HG03103 (cell line): ENCODE measurements around the gene MTCL3.
A peak's percentile ranks its signal among the peaks of the same experiment; 100 is the strongest.

ENCODE experiments used
- ATAC-seq: cut with Tn5 transposase; IDR thresholded peaks from one replicate; pipeline ENCODE4 v1.9.1; 2021; ENCODE audit warnings: low read depth; ENCODE audit not compliant: unreplicated experiment

MTCL3 gene

DNA sequence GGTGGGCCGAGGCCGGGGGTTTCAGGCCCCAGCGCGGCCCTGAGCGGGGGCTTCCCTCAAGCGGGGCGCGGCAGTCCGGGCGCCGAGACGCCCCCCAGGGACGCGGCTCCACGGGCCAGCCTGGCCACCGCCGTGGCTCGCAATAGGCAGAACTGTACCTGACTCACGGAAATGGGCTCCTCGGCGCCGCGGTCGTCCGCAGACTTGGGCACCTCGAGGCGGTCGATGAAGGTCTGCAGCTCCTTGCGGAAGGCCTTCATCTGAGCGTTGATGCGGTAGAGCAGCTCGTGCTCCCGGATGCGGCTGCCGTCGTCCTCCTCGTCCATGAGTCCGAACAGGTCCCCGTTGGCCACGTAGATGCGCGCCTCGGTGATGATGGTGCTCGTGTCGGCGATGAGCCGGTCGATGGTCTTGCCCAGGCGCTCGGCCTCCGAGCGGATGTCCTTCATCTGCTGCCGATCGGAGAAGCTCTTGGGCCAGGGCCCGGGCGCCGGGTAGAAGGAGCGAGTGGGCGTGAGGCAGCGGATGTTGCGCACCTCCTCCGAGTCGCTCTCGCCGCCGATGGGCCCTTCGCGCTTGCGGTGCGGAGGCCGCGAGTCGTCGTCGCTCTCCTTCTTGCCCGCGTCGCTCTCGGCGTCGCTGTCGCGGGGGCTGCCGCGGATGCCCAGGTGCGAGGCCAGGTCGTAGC lies 43.9 kb downstream of the MTCL3 start:
- ATAC-seq = no peak

DNA sequence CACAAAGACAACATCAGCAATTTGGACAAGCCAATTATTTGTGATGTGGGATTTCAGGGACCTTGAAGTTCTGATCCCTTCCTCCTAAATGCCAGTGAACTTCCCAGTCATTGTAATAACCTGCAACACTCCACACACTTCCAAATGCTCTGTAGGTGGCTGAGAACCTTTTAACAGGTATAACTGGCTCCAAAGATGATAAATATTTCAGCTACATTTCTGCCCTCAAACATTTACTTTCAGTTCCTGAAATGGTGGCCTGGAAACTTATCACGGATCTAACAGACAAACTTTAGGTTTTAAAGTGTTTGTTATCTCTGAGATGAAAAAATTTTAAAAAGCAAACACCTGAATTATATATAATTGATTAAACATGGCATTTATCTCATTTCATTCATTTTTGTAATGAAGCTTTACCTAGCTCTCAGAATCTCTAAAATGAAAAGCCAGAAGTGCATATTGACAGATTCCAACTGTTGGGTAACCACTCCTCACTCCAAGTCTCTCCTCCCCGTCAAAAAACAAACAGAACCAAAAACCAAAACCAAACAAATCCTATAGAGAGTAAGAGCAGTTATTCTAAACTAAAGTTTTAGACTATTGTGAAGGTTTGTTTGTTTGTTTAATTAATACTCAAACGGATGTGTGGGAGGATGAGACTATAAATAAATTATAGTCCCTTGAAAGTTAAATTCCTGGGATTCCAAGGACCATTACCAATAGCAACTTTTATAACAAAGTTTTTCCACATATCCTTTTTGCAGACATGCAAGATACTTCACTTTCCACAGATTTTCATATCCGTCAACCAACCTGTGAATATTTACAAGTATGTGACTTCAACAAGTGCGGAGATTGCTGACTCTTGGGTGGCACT lies 47.5 kb downstream of the MTCL3 start:
- ATAC-seq = peak; percentile 72

DNA sequence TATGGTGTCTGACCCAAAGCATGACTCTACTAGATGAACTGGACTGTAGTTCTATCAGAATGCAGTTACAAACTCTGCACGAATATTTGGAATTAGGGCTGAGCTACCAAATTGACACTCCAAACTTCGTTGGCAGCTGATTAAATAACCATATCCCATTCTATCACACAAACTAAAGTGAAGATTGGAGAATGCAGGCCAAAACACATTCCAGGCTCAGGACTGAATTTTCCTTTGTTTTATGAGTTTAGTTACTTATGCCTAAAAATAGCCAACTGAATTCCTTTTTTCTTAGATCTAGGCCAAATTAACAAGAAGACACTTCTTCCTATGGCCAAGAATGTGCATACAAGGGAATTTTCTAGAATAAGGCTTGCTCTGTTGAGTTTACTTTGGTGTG lies 50.2 kb downstream of the MTCL3 start:
- ATAC-seq = no peak

DNA sequence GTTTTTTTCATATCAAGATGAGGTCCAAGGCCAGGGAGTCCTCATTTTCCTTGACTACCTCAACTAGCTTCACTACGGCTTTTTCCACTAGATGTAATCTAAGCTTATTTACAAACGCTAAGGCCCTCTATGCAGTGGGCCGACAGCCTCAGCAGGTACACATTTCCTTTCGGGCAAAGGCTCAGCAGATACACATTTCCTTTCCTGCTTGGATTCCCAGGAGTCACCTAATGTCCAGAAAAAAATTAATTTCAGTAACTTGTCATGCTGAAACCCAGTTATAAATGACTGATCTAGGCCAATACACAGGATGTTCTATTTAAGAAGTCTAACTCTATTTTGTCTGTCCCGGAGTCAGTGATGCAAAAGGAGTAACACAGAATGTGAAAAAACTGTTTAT lies 52.7 kb downstream of the MTCL3 start:
- ATAC-seq = no peak

DNA sequence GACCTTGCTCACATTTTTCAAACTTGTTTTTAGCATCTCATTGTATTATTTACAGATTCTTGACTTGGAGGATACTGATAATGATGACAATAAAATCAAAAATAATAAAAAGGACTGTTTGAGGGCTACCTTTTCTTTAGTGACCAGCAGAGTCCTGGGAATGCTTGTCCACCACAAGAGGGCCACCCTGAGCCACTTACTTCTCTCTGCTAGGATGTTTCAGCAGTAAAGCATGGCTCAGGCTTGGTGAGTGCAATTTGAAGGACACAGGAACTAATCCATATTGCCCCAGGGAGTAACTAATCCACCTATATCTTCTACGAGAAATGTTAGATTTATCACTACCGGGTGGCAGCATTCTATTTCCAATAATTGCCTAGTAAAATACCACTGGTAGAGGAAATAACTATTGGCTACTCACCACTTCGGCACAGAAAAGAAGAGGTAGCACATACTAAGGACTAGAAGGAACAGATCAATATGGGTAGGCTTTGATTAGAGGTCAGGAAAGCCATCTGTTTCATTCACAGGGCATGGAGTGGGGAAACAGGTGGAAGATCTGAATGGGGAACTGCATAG lies 54.2 kb downstream of the MTCL3 start:
- ATAC-seq = peak; percentile 83

DNA sequence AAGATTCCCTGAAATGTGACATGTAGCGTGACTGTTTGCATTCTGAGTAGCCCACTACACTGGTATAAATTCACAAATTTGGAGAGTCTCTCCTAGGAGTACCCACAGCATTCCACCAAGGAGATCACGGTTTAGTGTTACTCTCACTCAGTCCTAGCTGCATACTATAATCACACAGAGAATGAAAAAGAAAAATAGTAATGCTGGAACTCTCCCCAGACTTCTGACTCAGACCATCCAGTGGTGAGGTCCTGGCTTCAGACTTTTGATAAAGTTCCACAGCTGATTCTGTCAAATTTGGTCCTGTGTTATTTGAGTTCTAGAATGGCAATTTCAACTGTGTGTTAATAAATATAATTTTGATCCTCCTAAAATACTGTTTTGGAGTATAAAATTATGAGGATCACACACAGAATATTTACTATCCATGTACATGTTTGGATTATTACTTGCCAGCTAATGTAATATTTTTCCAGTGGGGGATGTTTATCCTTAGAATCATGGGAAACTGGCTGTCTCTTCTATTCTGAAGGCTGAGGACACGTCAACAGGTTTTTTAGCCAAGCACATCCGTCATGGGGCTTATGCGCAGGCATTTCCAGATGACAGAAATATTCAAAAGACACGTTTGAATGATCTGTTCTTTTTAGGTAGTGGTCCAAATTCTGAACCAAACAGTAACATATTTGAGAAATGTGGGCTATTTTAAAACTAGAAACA lies 54.8 kb downstream of the MTCL3 start:
- no peak for ATAC-seq

DNA sequence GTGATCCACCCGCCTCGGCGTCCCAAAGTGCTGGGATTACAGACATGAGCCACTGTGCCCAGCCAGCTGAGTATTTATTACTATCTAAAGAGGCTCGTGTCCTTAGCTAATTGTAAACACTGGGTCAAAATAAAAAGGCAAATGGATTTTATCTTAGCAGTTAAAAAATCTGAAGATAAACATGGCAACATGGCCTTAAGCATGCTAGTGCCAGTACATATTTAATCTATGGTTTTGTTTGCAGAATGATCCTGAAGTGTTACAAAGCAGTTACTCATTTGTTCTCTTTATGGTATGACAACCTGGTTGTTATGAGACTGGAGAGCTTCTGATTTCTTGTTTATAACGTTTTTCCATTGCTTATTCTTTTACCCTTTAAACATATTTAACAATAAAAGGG lies 56.1 kb downstream of the MTCL3 start:
- ATAC-seq = no peak

DNA sequence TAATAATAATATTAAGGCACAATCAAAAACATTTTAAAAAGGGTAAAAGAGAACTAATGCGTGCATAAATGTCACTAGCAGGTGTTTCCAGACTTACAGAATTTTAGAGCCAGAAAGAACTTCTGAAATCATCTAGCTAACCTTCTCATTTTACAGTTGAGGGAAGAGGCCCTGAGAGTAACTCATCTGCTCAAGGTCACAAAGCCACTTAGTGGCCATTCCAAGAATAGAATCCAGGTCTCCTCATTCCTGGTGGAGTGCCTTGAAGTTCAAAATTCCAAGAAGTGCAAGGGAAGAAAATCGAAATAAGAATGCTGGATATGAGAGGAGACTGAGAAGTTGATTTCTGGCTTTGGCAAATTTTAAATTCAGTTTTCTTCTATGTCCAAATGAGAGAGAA lies 56.8 kb downstream of the MTCL3 start:
- no peak for ATAC-seq

DNA sequence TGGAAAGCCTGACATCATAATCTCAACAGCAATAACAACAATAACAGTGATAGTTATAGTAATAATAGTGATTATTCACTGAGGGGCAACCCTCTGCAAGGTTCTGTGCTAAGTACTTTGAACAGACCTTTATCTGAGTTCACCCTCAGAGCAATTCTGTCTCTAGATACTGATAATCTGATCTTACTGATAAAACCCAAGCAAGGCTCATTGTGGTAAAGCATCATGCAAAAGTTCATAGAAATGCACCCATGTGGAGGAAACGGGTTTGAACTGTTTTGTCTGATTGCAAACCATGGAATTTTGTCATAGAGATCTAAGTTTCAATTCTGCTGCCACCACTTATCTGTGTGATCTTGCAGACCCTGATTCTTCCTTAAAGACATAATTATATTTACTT lies 58.7 kb downstream of the MTCL3 start:
- no peak for ATAC-seq

DNA sequence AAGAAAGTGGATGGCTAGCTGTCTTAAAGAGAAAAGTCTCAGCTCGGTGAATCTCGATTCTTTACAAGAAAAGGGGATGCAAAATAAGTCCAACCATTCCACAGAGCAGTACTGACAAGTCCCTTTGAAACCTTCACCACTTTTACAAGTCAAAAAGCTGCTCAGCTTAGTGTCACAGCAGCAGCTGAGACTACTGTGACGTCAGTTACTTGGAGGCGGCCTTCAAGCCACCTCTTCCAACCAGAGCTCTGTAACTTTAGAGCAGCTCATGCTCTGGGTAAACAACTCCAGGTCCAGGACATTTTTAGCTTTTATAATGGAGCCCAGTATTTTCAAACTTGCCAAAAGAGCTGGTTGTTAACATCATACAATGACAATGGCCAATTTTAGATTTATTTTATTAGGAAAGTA lies 59.9 kb downstream of the MTCL3 start, which contains the start of gene KIAA0408:
KIAA0408 (minus strand) TSS at position 159 of the 411 bp plus-strand sequence. CDS start 5,408 bp downstream, outside the sequence.
- ATAC-seq = no peak

DNA sequence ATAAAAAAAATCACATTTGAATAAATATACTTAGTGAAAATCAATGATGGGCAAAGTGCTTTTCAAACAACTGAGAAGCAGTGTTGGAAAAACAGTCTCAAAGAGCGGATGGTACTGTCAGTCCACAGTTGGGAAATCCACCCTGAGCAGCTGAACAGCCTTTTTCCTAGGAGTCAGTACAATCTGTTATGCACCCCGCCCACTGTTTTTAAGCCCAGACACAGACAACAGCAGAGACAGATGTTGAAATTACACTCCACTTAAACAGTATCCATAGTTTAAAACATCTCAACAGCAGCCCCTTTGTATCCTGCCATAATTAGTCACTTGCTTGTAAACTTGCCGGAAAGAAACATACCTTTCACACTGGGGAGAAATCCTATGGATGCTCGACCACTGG lies 60.3 kb downstream of the MTCL3 start:
- ATAC-seq = no peak

DNA sequence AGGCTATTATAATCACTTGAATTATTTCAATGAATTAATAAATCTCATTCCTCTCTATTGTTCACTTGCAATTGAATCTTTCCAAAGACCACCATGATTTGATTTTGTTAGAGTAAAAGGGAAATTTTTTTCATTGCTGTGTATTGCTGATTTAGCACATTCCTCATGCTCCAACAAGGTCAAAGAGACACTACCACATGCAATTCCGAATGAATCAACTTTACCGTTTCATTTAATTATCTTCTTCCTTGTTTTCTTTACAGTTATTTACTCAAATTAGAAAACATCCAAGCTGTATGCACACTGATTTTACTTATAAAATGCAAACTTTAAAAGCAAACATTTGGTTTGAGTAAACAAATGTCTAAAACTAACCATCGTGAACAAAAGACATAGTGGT lies 60.9 kb downstream of the MTCL3 start:
- ATAC-seq = no peak

DNA sequence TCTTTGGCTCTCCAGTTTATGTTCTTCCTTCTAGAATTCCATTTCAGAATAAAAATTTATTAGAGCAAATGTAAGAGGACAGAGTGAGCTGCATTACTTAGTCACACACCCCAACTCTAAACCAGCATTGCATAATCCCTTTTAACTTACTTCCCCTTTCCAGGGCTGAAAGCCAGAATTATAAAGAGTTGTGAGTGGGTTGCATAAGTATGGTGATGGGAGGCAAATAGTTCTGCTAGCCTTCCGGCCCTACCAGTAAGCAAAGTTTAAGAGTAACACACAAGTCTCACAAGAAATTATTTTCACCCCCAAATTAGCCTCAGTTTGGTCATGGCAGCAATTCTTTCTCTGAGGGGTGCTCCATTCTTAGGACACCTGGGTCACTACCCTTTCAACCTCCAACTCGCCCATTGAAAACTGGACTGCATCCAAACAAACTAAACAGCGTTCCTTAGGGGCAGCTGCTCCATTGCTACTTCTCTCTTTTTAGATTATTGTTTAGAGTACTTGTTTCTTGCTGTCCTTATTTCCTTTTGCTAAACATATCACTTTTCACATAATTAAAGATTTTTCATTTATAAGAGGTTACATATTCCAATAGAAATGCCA lies 61.6 kb downstream of the MTCL3 start:
- no peak for ATAC-seq

DNA sequence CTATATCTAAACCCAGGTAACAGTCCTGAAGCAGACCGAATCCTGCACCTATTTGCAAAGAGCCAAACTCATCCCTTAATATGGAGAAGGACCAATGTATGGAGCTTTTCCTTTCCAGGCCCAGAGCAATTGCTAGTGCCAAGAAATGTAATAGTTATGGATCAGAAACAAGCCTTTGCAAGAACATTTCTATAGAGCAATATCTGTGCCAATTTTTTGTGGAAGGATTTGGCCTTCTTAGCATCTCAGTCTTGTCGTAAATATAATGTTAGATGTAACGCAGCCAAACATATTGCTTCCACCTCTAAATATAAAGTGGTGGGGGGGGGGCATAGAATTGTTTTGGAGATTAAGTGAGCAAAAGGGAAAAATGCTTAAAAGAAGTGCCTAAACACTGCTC lies 62.7 kb downstream of the MTCL3 start:
- no peak for ATAC-seq

DNA sequence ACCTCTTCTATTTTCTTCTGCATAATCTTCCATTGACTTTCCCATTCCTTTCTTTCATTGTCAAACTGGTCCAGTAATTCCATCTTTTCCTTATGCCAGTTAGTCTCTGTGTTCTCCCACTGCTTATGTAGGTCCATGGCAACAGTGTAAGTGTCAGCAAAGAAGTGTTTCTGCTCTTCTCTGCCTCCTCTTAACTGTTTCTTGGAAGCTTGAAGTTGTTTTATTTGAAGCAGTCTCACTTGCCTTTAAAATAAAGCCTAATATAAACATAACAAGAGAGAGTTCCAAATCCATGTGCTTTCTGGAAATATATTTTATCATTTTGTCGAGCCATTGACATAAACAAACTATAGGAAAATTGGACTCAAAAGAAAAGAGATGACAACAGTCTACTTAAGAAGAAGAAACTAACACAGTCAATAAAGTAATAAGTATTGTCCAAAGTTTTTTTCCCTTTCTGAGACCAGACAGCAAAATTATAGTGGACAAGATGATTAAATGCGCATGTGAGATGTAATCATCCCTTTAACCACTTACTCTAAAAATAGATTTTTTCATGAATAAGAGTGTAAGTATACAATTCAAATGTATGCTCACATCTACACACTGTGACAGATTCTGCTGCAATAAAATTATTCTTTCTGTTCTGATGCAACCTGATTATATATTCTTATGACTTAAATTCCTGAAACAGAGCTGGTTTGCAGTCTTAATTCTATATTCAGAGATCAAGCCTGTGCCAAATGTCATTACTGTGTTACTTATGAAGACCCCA lies 65.1 kb downstream of the MTCL3 start:
- ATAC-seq = no peak

DNA sequence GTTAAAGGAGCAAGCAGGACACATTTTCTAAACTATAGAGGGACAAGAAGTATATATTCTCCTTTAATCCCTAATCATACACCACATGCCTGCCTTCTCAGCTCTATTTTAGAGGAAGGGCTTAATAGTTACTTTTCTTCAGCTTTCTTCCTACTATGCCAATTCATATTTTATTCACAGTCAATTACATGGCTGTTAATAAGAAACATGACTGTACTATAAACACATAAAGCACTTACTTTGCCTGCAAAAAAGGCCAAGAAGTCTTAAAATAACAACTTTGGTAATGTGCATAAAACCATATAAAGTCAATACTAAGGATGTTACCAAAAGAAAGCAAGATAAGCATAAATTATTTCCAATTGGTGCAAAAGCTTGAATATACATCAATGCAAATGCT lies 66.3 kb downstream of the MTCL3 start:
- no peak for ATAC-seq

DNA sequence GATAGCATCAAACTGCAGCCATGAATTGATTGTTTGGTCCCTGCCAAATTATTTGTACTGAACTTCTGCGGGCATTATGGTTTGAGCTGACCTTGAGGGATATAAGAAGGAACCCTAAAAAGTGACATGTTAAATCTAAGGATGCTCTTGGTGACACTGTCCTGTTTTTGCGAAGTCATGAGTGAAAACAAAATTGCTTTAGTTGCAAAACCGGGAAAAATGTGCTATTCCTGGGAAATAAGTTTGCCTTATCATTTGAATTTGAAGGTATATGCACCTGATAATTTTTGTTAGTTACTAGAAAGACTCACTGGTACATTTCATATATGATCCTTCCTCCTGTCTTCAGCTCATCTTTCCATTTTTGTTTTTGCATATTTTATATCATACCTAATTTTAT lies 67.7 kb downstream of the MTCL3 start:
- no peak for ATAC-seq

DNA sequence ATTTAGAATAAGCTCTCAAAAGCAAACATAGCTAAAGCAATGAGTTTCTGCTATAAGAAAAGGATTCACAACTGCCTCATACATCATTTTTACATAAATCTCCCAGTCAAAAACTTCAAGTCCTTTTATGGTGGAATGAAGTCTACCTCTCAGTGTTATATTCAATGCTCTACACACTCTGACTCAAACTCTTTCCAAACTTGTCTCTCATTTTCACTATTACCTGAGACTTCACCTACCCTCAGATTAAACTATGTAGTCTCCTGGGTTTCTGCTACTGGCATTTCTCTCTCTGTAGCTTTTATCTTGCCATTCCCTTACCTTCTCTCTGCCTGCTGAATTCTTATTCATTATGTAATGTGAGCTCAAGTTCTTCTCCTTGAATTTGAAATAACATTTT lies 71.4 kb downstream of the MTCL3 start:
- no peak for ATAC-seq

DNA sequence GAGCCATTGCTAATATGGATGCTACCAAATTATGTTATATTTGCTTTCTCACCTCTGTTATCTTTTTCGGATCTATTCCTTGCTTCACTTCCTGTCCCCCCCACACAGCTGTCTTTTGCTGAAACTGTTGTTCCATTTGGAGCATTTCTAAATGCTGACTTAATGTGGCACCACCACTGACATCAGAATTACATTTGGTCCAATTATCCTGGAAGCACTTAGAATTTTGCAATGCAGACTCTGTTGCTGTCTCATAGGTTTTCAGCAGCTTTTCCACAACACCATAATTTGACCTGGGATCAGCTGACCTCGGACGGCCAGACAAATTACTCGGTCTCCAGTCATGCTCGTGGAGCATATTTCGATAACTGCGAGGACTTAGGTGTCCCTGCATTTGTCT lies 72.8 kb downstream of the MTCL3 start:
- no peak for ATAC-seq

DNA sequence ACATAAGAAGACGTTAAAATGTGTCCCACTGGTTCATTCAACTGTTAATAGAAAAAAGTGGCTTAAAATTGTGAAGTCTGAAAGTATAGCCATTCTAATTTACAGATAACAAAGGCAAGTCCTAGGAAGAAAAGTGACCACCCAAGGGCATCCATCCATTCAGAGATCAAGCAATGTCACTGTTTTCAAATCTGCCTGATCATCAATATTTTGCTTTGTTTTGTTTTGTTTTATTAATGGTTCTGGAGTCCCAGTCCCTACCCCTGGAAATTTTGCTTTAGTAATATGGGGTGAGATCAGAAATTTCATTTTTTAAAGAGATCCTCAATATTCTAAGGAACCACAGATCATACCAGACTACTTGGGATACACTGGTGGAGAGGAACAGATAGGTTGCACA lies 77.3 kb downstream of the MTCL3 start:
- no peak for ATAC-seq
